ENCODE measurements around the gene UBR3. TPM values are rescaled to one million over a fixed set of nuclear protein-coding genes. Genes with fewer than 3 reads are reported as not detected.

Gene UBR3
- total RNA-seq, 4 donors from 2014 or later = 101 to 192 (median 114) TPM

- WGBS, 2 donors = 33 to 43% methylated on average over 1 of the region's 1 CpG
- Histone ChIP-seq H3K27ac (no peak overlapping the region), H3K4me3 (replicated peaks in 1 of 3) (no peak overlapping the region), H3K27me3 (no peaks in the 10 kb centered on the region), H3K36me3 (peaks cover 0 to 9% of the 10 kb centered on the region in 2 donors), H3K4me1 (no peaks in the 10 kb centered on the region), H3K9me3 (no peaks in the 10 kb centered on the region)
- TF ChIP-seq POLR2A (IDR thresholded peaks at IDR 0.05) = no peak
- no peak for TF ChIP-seq CTCF (IDR thresholded peaks at IDR 0.05)
- intact Hi-C loops (cut with DNase I) = no loop called here
- DNase-seq = no peak
Measured at GRCh38 chr2:169982929-169983328, 155.7 kb downstream of the UBR3 start.

- DNase-seq = no peak
- Histone ChIP-seq H3K27me3 (no peaks in the 10 kb centered on the region), H3K4me3 (replicated peaks in 1 of 3) (no peak overlapping the region), H3K4me1 (no peaks in the 10 kb centered on the region), H3K27ac (no peak overlapping the region), H3K36me3 (peaks cover 0 to 9% of the 10 kb centered on the region in 2 donors), H3K9me3 (no peaks in the 10 kb centered on the region)
- 91 to 92% methylated on average over 3 of the region's 3 CpGs for WGBS, 2 donors
- TF ChIP-seq POLR2A (IDR thresholded peaks at IDR 0.05) (no peak), CTCF (IDR thresholded peaks at IDR 0.05) (no peak)
- intact Hi-C loops (cut with DNase I) = no loop called here
Measured at GRCh38 chr2:169983506-169983905, 156.3 kb downstream of the UBR3 start.

- no peak for DNase-seq
- Histone ChIP-seq H3K27ac (no peak overlapping the region), H3K4me1 (no peaks in the 10 kb centered on the region), H3K36me3 (peaks cover 0 to 9% of the 10 kb centered on the region in 2 donors), H3K9me3 (no peaks in the 10 kb centered on the region), H3K4me3 (replicated peaks in 1 of 3) (no peak overlapping the region), H3K27me3 (no peaks in the 10 kb centered on the region)
- TF ChIP-seq POLR2A (IDR thresholded peaks at IDR 0.05) (no peak), CTCF (IDR thresholded peaks at IDR 0.05) (no peak)
- intact Hi-C loops (cut with DNase I) = no loop called here
Measured at GRCh38 chr2:169984145-169984544, 156.9 kb downstream of the UBR3 start.

GRCh38 chr2:169994752-169995151, 167.5 kb downstream of the UBR3 start:
- intact Hi-C loops (cut with DNase I) = no loop called here
- H3K4me3 ChIP-seq (replicated peaks in 1 of 3) = no peak overlapping the region
- no peak for TF ChIP-seq CTCF (IDR thresholded peaks at IDR 0.05)
- peaks cover 6% of the 10 kb centered on the region in 2 donors for H3K36me3 ChIP-seq
- 97 to 100% methylated on average over 2 of the region's 2 CpGs for WGBS, 2 donors
- H3K27me3 ChIP-seq = no peaks in the 10 kb centered on the region
- H3K27ac ChIP-seq = no peak overlapping the region
- no peaks in the 10 kb centered on the region for H3K9me3 ChIP-seq
- DNase-seq = no peak
- no peaks in the 10 kb centered on the region for H3K4me1 ChIP-seq

- TF ChIP-seq CTCF (IDR thresholded peaks at IDR 0.05) (no peak), POLR2A (IDR thresholded peaks at IDR 0.05) (no peak)
- Histone ChIP-seq H3K4me1 (no peaks in the 10 kb centered on the region), H3K4me3 (replicated peaks in 1 of 3) (no peak overlapping the region), H3K9me3 (no peaks in the 10 kb centered on the region), H3K27ac (no peak overlapping the region), H3K36me3 (peaks cover 9 to 12% of the 10 kb centered on the region in 2 donors), H3K27me3 (no peaks in the 10 kb centered on the region)
- intact Hi-C loops (cut with DNase I) = no loop called here
- WGBS, 2 donors = 99 to 100% methylated on average over 9 of the region's 9 CpGs
- no peak for DNase-seq
Measured at GRCh38 chr2:169997140-169997887, 170.1 kb downstream of the UBR3 start.
